Keratinocyte (primary cell): ENCODE measurements around the gene TSHZ2. TPM values are rescaled to one million over a fixed set of nuclear protein-coding genes. Genes with fewer than 3 reads are reported as not detected.

Experiments used
- DNase-seq: peaks from one replicate; pipeline ENCODE4 v3.0.0-alpha.2; 2011; ENCODE audit warnings: low read depth, missing footprints, low spot score
- FAIRE-seq: peaks from 2 replicates; lab custom pipeline; 2011; peaks lifted over from hg19 to GRCh38; lab: Jason Lieb, UNC
- H2AFZ ChIP-seq: 2 replicates; pipeline ENCODE4 v1.6.0; 2012; ENCODE audit warnings: low read length, control low read depth, inconsistent platforms; ENCODE audit not compliant: control insufficient read depth
- H3K27ac ChIP-seq: 2 replicates; pipeline ENCODE4 v1.5.1; 2011; ENCODE audit warnings: low read length; ENCODE audit not compliant: control insufficient read depth, insufficient read depth
- H3K27me3 ChIP-seq: 3 replicates; pipeline ENCODE4 v1.6.0; 2011; ENCODE audit warnings: low read length; ENCODE audit not compliant: control insufficient read depth, insufficient read depth; ENCODE audit errors: extremely low read depth
- H3K36me3 ChIP-seq, 2 experiments: 2 replicates in 1 of 2; 3 replicates in 1 of 2; pipeline ENCODE4 v1.5.1; 2011; ENCODE audit warnings: low read length in 2 of 2, mild to moderate bottlenecking in 1 of 2; ENCODE audit not compliant: control insufficient read depth in 2 of 2, insufficient read depth in 2 of 2; ENCODE audit errors: extremely low read depth in 1 of 2
- H3K4me1 ChIP-seq: 3 replicates; pipeline ENCODE4 v1.5.1; 2011; ENCODE audit warnings: low read length; ENCODE audit not compliant: control insufficient read depth, insufficient read depth; ENCODE audit errors: extremely low read depth
- H3K4me2 ChIP-seq: 3 replicates; pipeline ENCODE4 v1.6.0; 2011; ENCODE audit warnings: low read depth, low read length; ENCODE audit not compliant: control insufficient read depth, insufficient read depth; ENCODE audit errors: extremely low read depth
- H3K4me3 ChIP-seq, 3 experiments: fragments of 200-600 bp in 1 of 3; sonication (generic) in 1 of 3; 2 replicates in 2 of 3; 3 replicates in 1 of 3; pipeline ENCODE4 v1.5.1; 2011 to 2016; ENCODE audit warnings: low read length in 3 of 3, mild to moderate bottlenecking in 3 of 3, control low read depth in 2 of 3, inconsistent platforms in 1 of 3, low read depth in 1 of 3, mixed read lengths in 1 of 3, mixed run types in 1 of 3, moderate library complexity in 1 of 3; ENCODE audit not compliant: control insufficient read depth in 2 of 3, insufficient read depth in 2 of 3; ENCODE audit errors: extremely low read depth in 1 of 3
- H3K79me2 ChIP-seq: 2 replicates; pipeline ENCODE4 v1.6.0; 2012; ENCODE audit warnings: low read length; ENCODE audit not compliant: control insufficient read depth, insufficient read depth
- H3K9ac ChIP-seq: 3 replicates; pipeline ENCODE4 v1.6.0; 2011; ENCODE audit warnings: low read length; ENCODE audit not compliant: control insufficient read depth, insufficient read depth; ENCODE audit errors: extremely low read depth
- H3K9me1 ChIP-seq: 3 replicates; pipeline ENCODE4 v1.6.0; 2011; ENCODE audit warnings: low read length; ENCODE audit not compliant: control insufficient read depth, insufficient read depth; ENCODE audit errors: extremely low read depth
- H3K9me3 ChIP-seq: 2 replicates; pipeline ENCODE4 v1.5.1; 2012; ENCODE audit warnings: low read depth, low read length; ENCODE audit not compliant: control insufficient read depth
- H4K20me1 ChIP-seq: 3 replicates; pipeline ENCODE4 v1.6.0; 2011; ENCODE audit warnings: low read length; ENCODE audit not compliant: control insufficient read depth, insufficient read depth; ENCODE audit errors: extremely low read depth
- CTCF ChIP-seq, 3 experiments: IDR thresholded peaks in 1 of 3; conservative IDR thresholded peaks in 1 of 3; optimal IDR thresholded peaks in 1 of 3; 2 replicates in 2 of 3; 3 replicates in 1 of 3; pipeline versions ENCODE3 to v1.5.1; 2011; ENCODE audit warnings: low read length in 3 of 3, mild to moderate bottlenecking in 3 of 3, moderate library complexity in 2 of 3, control low read depth in 1 of 3, inconsistent platforms in 1 of 3; ENCODE audit not compliant: insufficient read depth in 2 of 3; ENCODE audit errors: extremely low read depth in 1 of 3
- EZH2 ChIP-seq: IDR thresholded peaks from one replicate; pipeline ENCODE4 v1.6.1; 2012; ENCODE audit warnings: inconsistent platforms, mild to moderate bottlenecking, low read length, moderate library complexity
- dilution Hi-C: fragments of 300-500 bp; cut with MboI; formaldehyde crosslinking; loops from one replicate; pipeline ENCODE4 v1.7.0; 2020; ENCODE audit warnings: low sequenced_read_pairs; ENCODE audit not compliant: extremely low pct_ligation_motif_present
- polyA plus RNA-seq, 5 experiments: library from polyadenylated mRNA; depleted of rRNA in 3 of 5; stranded (reverse) in 3 of 5; stranded (forward) in 1 of 5; unstranded in 1 of 5; fragments of >200 nt; gene quantifications; 1 replicate in 1 of 5; 2 replicates in 3 of 5; 3 replicates in 1 of 5; pipeline versions ENCODE4 v1.2.1 to v1.2.3, GENCODE V29; 2011 to 2012; ENCODE audit warnings: missing spikeins in 2 of 5, low read depth in 1 of 5, low replicate concordance in 1 of 5

Gene TSHZ2
- polyA plus RNA-seq, 1 donor (not counting 4 experiments of a cell fraction or from before 2014, with no cell fraction given) = 1.1 TPM

GRCh38 chr20:52943185-52943841, 28.8 kb upstream of the TSHZ2 start:
- Histone ChIP-seq H3K27ac (peak overlapping the region; percentile 77), H3K4me3 (no peak overlapping the region), H4K20me1 (no peaks in the 10 kb centered on the region), H2AFZ (peak overlapping the region; percentile 70), H3K9ac (peak overlapping the region; percentile 16), H3K4me1 (peaks cover 45% of the 10 kb centered on the region), H3K9me1 (no peaks in the 10 kb centered on the region), H3K36me3 (no peaks in the 10 kb centered on the region), H3K27me3 (no peaks in the 10 kb centered on the region), H3K79me2 (no peaks in the 10 kb centered on the region), H3K4me2 (peak overlapping the region; percentile 60), H3K9me3 (no peaks in the 10 kb centered on the region)
- DNase-seq (no peak), FAIRE-seq (peak; percentile 73)
- dilution Hi-C loops = no loop called here
- TF ChIP-seq CTCF (optimal IDR thresholded peaks at IDR 0.05 in 1 of 3, IDR thresholded peaks at IDR 0.05 in 1 of 3, conservative IDR thresholded peaks at IDR 0.05 in 1 of 3; ENCODE audit: extremely low read depth in 1 of 3, insufficient read depth in 2 of 3, low read length in 3 of 3) (no peak), EZH2 (no peak)

GRCh38 chr20:52945268-52945667, 26.9 kb upstream of the TSHZ2 start:
- Histone ChIP-seq H3K79me2 (no peaks in the 10 kb centered on the region), H3K9ac (no peak overlapping the region), H3K27ac (peak overlapping the region; percentile 75), H3K4me1 (peaks cover 45% of the 10 kb centered on the region), H3K36me3 (no peaks in the 10 kb centered on the region), H3K27me3 (no peaks in the 10 kb centered on the region), H3K4me3 (no peak overlapping the region), H3K9me3 (no peaks in the 10 kb centered on the region), H3K9me1 (no peaks in the 10 kb centered on the region), H3K4me2 (no peak overlapping the region), H4K20me1 (no peaks in the 10 kb centered on the region), H2AFZ (no peak overlapping the region)
- TF ChIP-seq EZH2 (no peak), CTCF (optimal IDR thresholded peaks at IDR 0.05 in 1 of 3, IDR thresholded peaks at IDR 0.05 in 1 of 3, conservative IDR thresholded peaks at IDR 0.05 in 1 of 3; ENCODE audit: extremely low read depth in 1 of 3, insufficient read depth in 2 of 3, low read length in 3 of 3) (no peak)
- FAIRE-seq = peak; percentile 63
- dilution Hi-C loops = no loop called here
- DNase-seq = no peak
